CD4-positive, alpha-beta T cell treated with Interleukin-1 beta for 1 hour (primary cell): ENCODE results near the gene MRM2.

Experiments
- DNase-seq, 2 donors: peaks; one replicate each; pipeline ENCODE4 v3.0.0-alpha.2; 2020 to 2022

Gene MRM2

GRCh38 chr7:2220030-2220429 is 22.0 kb downstream of the MRM2 start:
- DNase-seq = no peak

DNA sequence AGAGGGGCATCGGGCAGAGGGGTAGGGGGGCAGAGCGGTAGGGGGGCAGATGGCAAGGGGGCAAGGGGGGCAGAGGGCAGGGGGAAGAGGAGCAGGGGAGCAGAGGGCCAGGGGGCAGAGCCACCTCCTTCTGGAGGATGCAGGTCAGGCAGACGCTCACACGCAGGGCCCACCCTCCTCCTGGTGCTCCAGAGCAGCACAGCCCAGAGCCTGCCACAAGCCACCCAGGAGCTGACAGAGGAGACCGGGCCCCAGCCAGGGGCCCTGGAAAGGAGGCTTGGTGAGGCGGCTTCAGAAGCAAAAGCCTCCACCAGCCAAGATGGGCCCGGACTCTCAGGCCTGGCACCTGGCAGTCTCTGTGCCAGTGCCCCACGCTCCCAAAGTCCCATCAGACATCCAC is 22.4 kb downstream of the MRM2 start:
- no peak for DNase-seq

- DNase-seq = no peak
These were observed 22.9 kb downstream of the MRM2 start for GRCh38 chr7:2219136-2219535.

GRCh38 chr7:2218444-2218785 is 23.6 kb downstream of the MRM2 start:
- no peak for DNase-seq

- no peak for DNase-seq
These were observed 24.1 kb downstream of the MRM2 start for GRCh38 chr7:2217716-2218443.

GRCh38 chr7:2217206-2217605 is 24.8 kb downstream of the MRM2 start:
- no peak for DNase-seq

GRCh38 chr7:2215851-2216250 is 26.2 kb downstream of the MRM2 start:
- DNase-seq = no peak

- DNase-seq = peak in 1 of 2 donors; percentile 11
These were observed 27.4 kb downstream of the MRM2 start for GRCh38 chr7:2214636-2215035.

GRCh38 chr7:2213551-2214215 is 28.3 kb downstream of the MRM2 start:
- DNase-seq = no peak

DNA sequence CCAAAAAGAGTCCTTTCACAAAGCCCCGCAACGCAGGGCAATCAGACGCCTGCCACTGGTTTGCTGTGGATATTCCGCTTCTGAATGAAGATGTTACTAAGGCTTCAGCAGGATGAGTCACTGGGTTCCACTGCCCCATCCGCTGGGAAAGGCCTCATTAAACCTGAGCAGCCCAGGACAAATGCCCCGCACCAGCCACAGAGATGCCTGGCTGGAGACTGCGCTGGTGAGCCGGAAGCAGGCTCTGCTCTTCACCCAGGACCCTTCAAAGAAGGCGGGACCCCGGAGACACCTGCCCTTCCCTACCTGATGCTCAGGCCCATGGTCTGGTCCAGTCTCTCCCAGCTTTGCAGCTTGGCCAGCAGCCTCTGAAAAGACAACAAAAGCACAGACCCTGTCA is 29.1 kb downstream of the MRM2 start:
- no peak for DNase-seq

GRCh38 chr7:2211926-2212325 is 30.1 kb downstream of the MRM2 start:
- no peak for DNase-seq

DNA sequence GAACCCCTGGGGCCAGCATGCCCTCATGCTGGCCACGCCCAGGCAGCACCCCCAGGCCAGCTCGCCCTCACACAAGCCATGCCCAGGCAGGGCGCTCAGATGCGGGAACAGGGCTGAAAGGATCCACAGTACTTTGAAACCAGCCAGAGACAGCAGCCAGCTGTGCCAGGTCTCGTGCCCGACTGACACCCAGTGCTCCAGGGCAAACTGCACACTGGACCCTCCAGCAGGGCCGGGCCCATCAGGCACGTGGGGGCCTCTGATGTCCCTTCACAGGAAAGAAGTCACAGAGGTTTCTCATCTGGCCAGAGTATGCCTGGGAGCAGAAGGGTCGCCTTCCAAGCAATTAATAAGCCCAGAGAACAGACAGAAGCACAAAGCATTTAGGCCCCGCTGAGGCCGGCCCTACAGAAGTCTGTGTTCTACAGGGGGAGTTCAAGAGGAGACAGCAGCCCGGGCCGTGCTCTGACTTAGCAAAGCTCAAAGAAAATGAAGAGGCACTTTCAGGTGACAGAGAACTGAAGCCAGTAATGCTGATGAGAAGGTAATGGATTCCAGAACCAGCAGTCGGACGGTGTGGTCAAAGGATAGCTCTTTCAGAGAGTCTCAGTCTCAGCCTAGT is 30.6 kb downstream of the MRM2 start:
- no peak for DNase-seq

- DNase-seq = no peak
These were observed 31.3 kb downstream of the MRM2 start for GRCh38 chr7:2210551-2211258.

GRCh38 chr7:2209961-2210323 is 32.1 kb downstream of the MRM2 start:
- no peak for DNase-seq

GRCh38 chr7:2209146-2209960 is 32.7 kb downstream of the MRM2 start:
- DNase-seq = peak; percentile 42 to 46

DNA sequence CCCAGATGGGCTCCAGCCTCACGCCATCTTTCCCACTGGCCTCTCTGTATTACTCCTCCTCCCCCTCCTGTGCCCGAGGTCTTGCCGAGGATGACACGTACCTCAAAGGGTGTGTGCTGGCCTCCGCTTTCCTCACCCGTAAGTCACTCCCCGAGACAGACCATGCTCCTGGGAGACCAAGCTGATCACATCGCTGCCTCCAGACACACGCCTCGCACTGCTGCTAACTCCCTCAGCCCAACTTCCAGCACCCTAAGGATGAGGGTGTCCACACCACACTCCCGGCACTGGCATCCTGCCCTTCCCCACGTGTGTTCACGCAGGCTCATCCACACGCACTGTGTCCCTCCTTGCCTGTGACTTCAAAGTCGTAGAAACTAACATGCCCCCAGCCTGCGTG is 33.3 kb downstream of the MRM2 start:
- no peak for DNase-seq

DNA sequence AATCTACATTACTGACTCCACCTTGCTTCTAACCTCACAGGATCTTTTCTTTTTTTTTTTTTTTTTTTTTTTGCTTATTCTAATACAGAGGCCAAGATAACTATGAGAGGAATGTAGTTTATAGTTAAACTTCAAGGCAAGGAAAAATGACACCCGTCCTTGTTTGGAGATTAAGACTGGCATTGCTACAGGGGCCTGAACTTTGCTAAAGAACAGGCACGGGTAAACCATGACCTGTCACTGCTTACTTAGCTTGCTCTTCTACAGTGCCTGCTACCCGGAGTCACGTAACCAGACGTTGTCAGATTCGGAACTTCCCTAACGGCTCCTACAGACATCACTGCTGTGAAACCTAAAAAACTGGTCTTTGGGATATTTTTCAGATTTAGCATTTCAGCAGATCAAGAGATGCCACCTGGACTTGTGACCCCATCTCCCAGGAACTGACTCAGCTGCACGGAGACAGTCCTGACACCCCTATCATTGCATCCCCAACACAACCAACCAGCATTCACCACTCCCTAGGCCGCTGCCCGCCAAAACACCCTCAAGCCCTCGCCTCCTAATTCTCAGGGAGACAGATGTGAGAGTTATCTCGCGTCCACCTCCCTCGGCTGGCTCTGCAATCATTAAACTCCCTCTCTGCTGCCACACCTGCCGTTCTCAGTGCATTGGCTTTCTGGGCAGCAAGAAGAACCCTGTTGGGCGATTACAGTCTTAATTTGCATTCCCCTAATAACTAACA is 36.8 kb downstream of the MRM2 start:
- no peak for DNase-seq

GRCh38 chr7:2204446-2204845 is 37.6 kb downstream of the MRM2 start:
- DNase-seq = no peak

DNA sequence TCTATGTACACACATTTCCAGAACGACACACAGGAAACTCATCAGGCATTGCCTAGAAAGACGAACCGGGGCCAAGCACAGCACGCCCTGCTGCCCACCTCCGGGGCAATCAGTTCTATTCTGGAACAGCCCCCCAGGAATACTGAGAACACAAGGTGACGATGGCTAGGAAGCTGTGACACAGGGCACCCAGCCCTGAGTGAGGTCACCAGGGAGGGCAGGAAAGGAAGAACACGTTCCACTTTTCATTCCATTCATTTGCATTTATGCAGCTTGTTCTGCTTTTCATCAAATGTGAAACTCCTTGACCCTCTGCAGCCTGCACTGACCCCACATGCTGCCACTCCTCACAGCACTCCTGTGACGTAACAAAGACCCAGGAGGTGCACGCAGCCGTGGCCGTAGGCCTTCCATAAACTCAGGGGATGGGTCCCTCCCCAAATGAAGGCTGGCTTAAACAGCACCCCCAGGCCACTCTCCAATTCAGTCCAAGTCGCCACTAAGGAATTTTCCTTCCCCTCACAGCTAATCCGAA is 38.2 kb downstream of the MRM2 start:
- no peak for DNase-seq

- no peak for DNase-seq
These were observed 38.9 kb downstream of the MRM2 start for GRCh38 chr7:2202901-2203765.

GRCh38 chr7:2202361-2202761 is 39.6 kb downstream of the MRM2 start:
- DNase-seq = no peak
